Activated CD4-positive, alpha-beta memory T cell treated with anti-CD3 and anti-CD28 coated beads, Interleukin-2, amount 10 ng/mL, durations not matched to agents 7 days and 5 days (primary cell): ENCODE results near the gene WDR83. TPM values are rescaled to one million over a fixed set of nuclear protein-coding genes. Genes with fewer than 3 reads are reported as not detected.
"Not testable (repeated sequence)": the region's sequence is repeated elsewhere in the genome, so short reads cannot be mapped to it uniquely, and the experiment has no call there.

Source experiments
- CTCF ChIA-PET: fragments of 350-600 bp; sonication (Branson Sonifier 250); formaldehyde crosslinking; loops from one replicate; lab custom pipeline; 2021; ENCODE audit warnings: antibody characterized with exemption, inconsistent platforms; lab: Charles Lee
- POLR2A ChIA-PET: fragments of 350-600 bp; sonication (Branson Sonifier 250); formaldehyde crosslinking; loops from one replicate; lab custom pipeline; 2021; ENCODE audit warnings: antibody characterized with exemption; lab: Charles Lee
- DNase-seq: peaks from one replicate; pipeline ENCODE4 v3.0.0-alpha.2; 2020
- H3K27ac Mint-ChIP-seq: one replicate; pipeline ENCODE4 v1.8.0; 2021; ENCODE audit warnings: mild to moderate bottlenecking, mixed read lengths
- H3K27me3 Mint-ChIP-seq: one replicate; pipeline ENCODE4 v1.8.0; 2021; ENCODE audit warnings: mixed read lengths
- H3K36me3 Mint-ChIP-seq: one replicate; pipeline ENCODE4 v1.8.0; 2021; ENCODE audit warnings: low read depth, mixed read lengths
- H3K4me1 Mint-ChIP-seq: one replicate; pipeline ENCODE4 v1.8.0; 2021; ENCODE audit warnings: mixed read lengths
- H3K4me3 Mint-ChIP-seq: one replicate; pipeline ENCODE4 v1.8.0; 2021; ENCODE audit warnings: mild to moderate bottlenecking, mixed read lengths
- H3K9me3 Mint-ChIP-seq: one replicate; pipeline ENCODE4 v1.8.0; 2021; ENCODE audit warnings: mixed read lengths
- total RNA-seq, 2 experiments: library from RNA; stranded (reverse); gene quantifications; one replicate each; pipeline ENCODE4 v1.2.3, GENCODE V29; 2021

The WDR83 gene
- total RNA-seq, 2 experiments from 2014 or later: 16.9 to 21.3 TPM

DNA sequence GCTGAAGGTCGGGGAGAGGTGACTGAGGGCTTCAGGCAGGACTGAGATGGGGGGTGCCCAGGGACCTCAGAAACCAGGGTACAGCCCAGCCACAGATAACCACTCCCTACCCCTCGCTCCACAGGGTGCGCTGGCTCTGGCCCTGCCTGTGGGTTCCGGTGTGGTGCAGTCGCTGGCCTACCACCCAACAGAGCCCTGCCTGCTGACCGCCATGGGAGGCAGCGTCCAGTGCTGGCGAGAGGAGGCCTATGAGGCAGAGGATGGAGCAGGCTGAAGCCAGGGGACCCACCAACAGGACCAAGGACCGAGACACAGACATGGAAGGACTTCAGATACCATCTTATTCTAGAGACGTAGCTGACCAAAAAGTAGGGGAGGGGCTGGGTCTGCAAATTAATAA is 8.8 kb downstream of the WDR83 start:
- DNase-seq: no peak
- H3K27me3 Mint-ChIP-seq: no peaks in the 10 kb centered on the region
- H3K9me3 Mint-ChIP-seq: no peaks in the 10 kb centered on the region
- no peak overlapping the region for H3K27ac Mint-ChIP-seq
- CTCF ChIA-PET: interaction anchor here (1.4 to 2.1 kb wide), 4 partner anchors 85 to 120 kb away, joined by 5 to 6 read pairs (median 5); no protein-coding TSS in a partner anchor
- H3K4me1 Mint-ChIP-seq: peaks cover 32% of the 10 kb centered on the region
- H3K4me3 Mint-ChIP-seq: no peak overlapping the region
- peaks cover 60% of the 10 kb centered on the region for H3K36me3 Mint-ChIP-seq
- POLR2A ChIA-PET: no interaction called here

DNA sequence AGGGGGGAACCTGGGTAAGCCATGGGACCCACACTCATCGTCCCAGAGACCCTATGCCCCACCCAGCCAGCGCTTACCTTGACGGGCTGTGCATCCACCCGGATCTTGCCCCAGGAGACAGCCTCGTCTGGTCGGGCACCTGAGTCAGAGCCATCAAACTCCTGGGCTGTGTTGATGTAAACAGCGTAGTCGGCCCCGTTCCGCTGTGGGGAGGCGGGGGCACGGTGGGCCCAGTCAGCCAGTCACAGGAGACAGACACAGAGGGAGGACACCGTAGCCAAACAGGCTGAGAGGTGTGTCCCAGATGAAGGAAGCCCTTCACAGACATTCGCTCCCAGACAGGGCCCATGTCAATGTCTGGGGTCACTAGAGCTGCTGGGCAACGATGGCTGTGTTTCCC is 9.3 kb downstream of the WDR83 start:
- peaks cover 62% of the 10 kb centered on the region for H3K36me3 Mint-ChIP-seq
- DNase-seq: no peak
- ChIA-PET CTCF (interaction anchor here (0.8 to 2.1 kb wide), 8 partner anchors 45 to 171 kb away, joined by 3 to 6 read pairs (median 5); no protein-coding TSS in a partner anchor), POLR2A (interaction anchor here (1.3 to 1.4 kb wide), 2 partner anchors 20 to 124 kb away, joined by 4 to 10 read pairs; partner anchors contain the start of gene FBXW9)
- no peak overlapping the region for H3K4me3 Mint-ChIP-seq
- H3K27ac Mint-ChIP-seq: no peak overlapping the region
- no peaks in the 10 kb centered on the region for H3K27me3 Mint-ChIP-seq
- peaks cover 28% of the 10 kb centered on the region for H3K4me1 Mint-ChIP-seq
- no peaks in the 10 kb centered on the region for H3K9me3 Mint-ChIP-seq

DNA sequence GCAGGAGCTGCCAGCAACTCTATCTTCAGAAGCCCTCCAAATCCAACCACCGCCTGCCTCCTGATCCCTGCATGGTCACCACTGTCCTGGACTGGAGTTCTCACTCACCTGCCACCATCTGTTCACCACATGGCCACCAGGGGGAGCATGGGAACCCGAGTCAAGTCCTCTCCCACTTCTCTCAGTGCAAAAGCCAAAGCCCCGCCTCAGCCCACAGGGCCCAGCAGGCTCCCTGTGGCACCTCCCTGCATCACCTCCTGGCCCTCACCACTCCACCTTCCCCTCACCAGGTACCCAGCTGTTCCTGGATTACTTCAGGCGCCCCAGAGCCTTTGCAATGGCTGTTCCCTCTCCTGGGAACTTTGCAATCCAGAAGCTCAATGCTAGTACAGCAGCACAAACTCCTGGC is 9.8 kb downstream of the WDR83 start:
- no peak overlapping the region for H3K27ac Mint-ChIP-seq

DNA sequence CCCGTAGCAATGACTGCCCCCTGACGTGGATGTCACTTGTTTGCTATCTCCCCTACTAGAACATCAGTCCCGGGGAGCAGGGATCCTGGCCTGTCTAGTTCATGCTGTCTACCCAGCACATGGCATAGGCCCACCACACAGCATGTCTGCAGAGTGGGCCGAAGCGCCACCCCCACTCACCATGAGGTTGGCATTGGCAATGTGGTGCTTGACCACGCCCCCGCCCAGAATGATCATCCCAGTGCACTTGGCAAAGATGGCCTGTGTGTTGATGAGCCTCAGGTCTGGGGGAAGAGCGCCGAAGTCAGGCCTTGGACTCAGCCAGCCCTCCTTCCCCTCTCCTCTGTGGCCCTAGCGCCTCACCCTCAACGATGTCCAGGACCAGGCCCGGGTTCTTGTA is 10.3 kb downstream of the WDR83 start:
- peaks cover 63% of the 10 kb centered on the region for H3K36me3 Mint-ChIP-seq
- H3K9me3 Mint-ChIP-seq: no peaks in the 10 kb centered on the region
- no peaks in the 10 kb centered on the region for H3K27me3 Mint-ChIP-seq
- H3K27ac Mint-ChIP-seq: no peak overlapping the region
- peaks cover 30% of the 10 kb centered on the region for H3K4me1 Mint-ChIP-seq
- no peak overlapping the region for H3K4me3 Mint-ChIP-seq
- POLR2A ChIA-PET: interaction anchor here (1.3 to 1.4 kb wide), 2 partner anchors 19 to 125 kb away, joined by 4 to 10 read pairs; partner anchors contain the start of gene FBXW9
- DNase-seq: no peak
- CTCF ChIA-PET: interaction anchor here (0.8 to 1.8 kb wide), 9 partner anchors 11 to 170 kb away, joined by 3 to 12 read pairs (median 5); partner anchors contain the start of genes FBXW9, MAN2B1 and WDR83

More for the DNA sequence above, 9.8 kb downstream of the WDR83 start:
- no peaks in the 10 kb centered on the region for H3K27me3 Mint-ChIP-seq
- ChIA-PET POLR2A (interaction anchor here (1.3 to 1.4 kb wide), 2 partner anchors 20 to 124 kb away, joined by 4 to 10 read pairs; partner anchors contain the start of gene FBXW9), CTCF (interaction anchor here (0.8 to 2.1 kb wide), 10 partner anchors 20 to 171 kb away, joined by 3 to 12 read pairs (median 5); partner anchors contain the start of gene FBXW9)
- no peak overlapping the region for H3K4me3 Mint-ChIP-seq
- H3K9me3 Mint-ChIP-seq: no peaks in the 10 kb centered on the region
- peaks cover 32% of the 10 kb centered on the region for H3K4me1 Mint-ChIP-seq
- peaks cover 65% of the 10 kb centered on the region for H3K36me3 Mint-ChIP-seq
- peak; percentile 87 for DNase-seq

DNA sequence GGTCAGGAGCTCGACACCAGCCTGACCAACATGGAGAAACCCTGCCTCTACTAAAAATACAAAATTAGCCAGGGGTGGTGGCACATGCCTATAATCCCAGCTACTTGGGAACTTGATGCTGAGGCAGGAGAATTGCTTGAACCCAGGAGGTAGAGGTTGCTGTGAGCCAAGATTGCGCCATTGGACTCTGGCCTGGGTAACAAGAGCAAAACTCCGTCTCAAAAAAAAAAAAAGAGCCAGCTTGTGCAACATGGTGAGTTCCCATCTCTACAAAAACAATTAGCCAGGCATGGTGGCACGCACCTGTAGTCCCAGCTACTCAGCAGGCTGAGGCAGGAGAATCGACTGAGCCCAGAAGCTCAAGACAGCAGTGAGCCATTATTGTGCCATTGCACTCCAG is 11.4 kb downstream of the WDR83 start:
- ChIA-PET CTCF (interaction anchor here (0.6 to 1.8 kb wide), 7 partner anchors 9 to 1054 kb away, joined by 4 to 12 read pairs (median 5); partner anchors contain the start of genes FBXW9, GET3, MAN2B1 and TRIR), POLR2A (interaction anchor here (1.0 to 1.5 kb wide), 3 partner anchors 9 to 67 kb away, joined by 3 to 5 read pairs (median 4); partner anchors contain the start of genes ZNF490 and ZNF791)
- H3K36me3 Mint-ChIP-seq: peaks cover 57% of the 10 kb centered on the region
- not testable (repeated sequence) for DNase-seq, H3K27ac Mint-ChIP-seq, H3K27me3 Mint-ChIP-seq, H3K9me3 Mint-ChIP-seq, H3K4me3 Mint-ChIP-seq
- peaks cover 28% of the 10 kb centered on the region for H3K4me1 Mint-ChIP-seq

DNA sequence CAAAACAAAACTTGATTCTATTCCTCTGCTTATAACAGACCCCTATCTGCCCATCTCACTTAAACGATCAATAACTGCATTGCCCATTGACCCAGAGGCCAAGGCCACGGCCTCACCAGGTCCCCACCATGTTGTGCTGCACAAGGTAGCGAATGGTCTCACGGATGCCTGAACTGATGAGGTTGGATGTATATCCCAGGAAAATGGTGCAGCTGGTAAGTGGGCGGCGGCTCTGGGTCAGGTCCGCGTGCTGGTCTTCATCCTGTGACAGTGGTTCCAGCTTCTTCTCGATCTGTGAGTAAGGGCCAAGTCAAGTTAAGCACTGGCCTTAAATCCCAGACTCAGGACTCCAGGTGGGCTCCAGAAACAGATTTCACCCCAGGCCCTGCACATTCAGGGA is 13.4 kb downstream of the WDR83 start:
- POLR2A ChIA-PET: interaction anchor here (2.8 to 3.2 kb wide), 2 partner anchors 11 to 14 kb away, joined by 13 to 23 read pairs; partner anchors contain the start of genes MAN2B1 and WDR83

DNA sequence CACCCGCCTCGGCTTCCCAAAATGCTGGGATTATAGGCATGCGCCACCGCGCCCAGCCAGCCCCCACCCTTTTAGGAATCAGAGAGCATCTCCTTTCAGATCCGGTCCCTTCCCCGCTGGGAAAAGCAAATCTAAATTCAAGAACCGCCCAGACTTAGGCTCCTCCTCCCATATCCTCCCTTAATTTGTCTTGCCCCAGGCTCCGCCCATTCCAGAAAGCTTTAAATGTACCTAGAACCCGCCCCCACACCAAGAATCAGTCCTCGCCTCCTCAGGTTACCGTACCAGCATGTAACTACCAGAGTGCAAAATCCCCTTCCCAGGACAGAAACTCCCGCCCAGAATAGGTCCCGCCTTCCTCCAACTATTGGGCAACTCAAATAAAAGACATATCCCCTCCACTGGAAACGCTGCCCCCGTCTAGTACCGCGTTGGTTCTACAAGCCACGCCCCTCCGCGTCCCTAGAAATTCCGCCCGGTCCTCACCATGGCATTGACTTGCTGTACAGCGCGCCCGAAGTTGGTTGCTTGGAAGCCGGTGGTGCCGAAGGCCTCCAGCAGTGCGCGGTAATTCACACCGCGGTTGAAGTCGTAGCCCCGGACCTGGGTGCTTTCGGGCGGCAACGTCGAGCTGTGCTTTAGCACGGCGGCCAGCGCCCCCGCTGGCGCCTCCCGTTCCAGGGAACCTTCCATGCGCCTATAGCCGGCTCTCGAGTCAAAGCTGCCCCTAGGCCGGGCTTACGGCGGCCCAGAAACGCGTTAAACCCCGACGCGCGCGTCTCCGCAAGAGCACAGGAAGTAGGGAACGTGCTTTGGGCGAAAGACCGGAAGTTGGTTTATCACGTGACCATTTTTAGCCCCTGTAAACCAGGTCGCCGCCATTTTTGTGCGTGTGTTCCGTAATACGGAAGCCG is 14.7 kb downstream of the WDR83 start, which contains the start of gene DHPS:
Gene DHPS (minus strand): TSS at position 807 of the 914 bp plus-strand sequence. CDS start 114 bp downstream, at position 693.
- Mint-ChIP-seq H3K9me3 (no peaks in the 10 kb centered on the region), H3K4me3 (peak within 1 kb of the TSS; percentile 94), H3K36me3 (peaks cover 33% of the 10 kb centered on the region), H3K4me1 (peaks cover 28% of the 10 kb centered on the region), H3K27me3 (no peaks in the 10 kb centered on the region), H3K27ac (peak within 1 kb of the TSS; percentile 95)
- CTCF ChIA-PET: interaction anchor here (0.7 to 1.9 kb wide), 10 partner anchors 9 to 284 kb away, joined by 3 to 11 read pairs (median 4); partner anchors contain the start of genes FBXW9 and TNPO2
- DNase-seq: peak; percentile 94
- POLR2A ChIA-PET: interaction anchor here (0.6 to 3.2 kb wide), 21 partner anchors 9 to 186 kb away, joined by 3 to 23 read pairs (median 5); partner anchors contain the start of genes FBXW9, JUNB, MAN2B1 and TNPO2

More for the DNA sequence above, 13.4 kb downstream of the WDR83 start:
- no peak for DNase-seq
- CTCF ChIA-PET: interaction anchor here (1.2 kb wide), 1 partner anchor 116 kb away, joined by 4 read pairs; no protein-coding TSS in a partner anchor
- Mint-ChIP-seq H3K27me3 (no peaks in the 10 kb centered on the region), H3K27ac (no peak overlapping the region), H3K4me1 (peaks cover 29% of the 10 kb centered on the region), H3K9me3 (no peaks in the 10 kb centered on the region), H3K4me3 (peak overlapping the region; percentile 94), H3K36me3 (peaks cover 44% of the 10 kb centered on the region)

DNA sequence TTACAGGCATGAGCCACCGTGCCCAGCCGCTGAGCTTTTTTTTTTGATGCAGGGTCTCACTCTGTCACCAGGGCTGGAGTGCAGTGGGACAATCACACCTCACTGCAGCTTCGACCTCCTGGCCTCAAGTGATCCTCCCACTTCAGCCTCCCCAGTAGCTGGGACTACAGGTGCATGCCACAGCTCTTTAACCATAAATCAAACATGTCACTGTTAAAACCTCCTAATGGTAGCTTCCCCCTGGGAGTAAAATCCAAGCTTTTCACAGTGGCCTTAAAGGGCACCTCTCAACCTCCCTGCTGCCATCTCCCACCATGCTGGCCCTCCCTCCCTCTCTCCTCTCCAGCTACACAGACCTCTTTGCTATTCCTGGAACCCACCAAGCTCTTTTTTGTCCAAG is 19.2 kb downstream of the WDR83 start:
- Mint-ChIP-seq H3K9me3 (no peaks in the 10 kb centered on the region), H3K27me3 (no peaks in the 10 kb centered on the region), H3K4me1 (peaks cover 7% of the 10 kb centered on the region), H3K27ac (no peak overlapping the region), H3K36me3 (peaks cover 4% of the 10 kb centered on the region), H3K4me3 (no peak overlapping the region)
- ChIA-PET CTCF (no interaction called here), POLR2A (interaction anchor here (0.8 to 1.3 kb wide), 2 partner anchors 11 to 48 kb away, joined by 3 to 11 read pairs; partner anchors contain the start of genes FBXW9 and TRIR)
- DNase-seq: no peak

DNA sequence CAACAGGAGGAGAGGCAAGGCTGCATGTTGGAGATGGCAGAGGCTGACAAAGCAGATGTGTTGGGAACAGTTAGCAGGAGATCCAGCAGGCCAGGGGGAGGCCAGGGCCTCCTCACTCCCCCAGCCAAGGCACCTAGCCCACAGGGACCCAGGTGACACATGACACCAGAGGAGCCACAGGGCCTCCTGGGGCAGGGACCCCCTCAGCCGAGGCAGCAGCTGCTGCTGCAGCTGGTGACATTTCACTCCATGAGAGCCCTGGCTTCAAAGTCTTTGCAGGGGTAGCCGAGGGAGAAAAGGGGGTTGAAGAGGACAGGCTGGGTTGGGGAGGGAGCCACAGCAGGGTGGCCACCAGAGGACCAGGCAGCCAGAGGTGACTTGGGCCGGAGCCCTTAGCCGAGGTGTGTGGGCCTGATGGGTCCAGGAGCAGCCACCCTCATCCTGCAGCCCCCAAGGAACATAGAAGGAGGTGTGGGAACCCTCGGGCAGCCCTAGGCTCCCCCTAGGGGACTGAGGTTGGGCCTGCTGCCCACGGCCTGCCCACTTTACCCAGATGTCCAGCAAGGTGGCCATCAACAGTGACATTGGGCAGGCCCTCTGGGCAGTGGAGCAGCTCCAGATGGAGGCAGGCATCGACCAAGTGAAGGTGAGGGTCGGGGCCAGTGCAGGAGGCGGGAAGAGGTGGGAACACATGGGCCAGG is 21.0 kb downstream of the WDR83 start, which contains the start of gene GNG14:
Gene GNG14 (plus strand): TSS at position 503 of the 701 bp plus-strand sequence. CDS start 51 bp downstream, at position 554.
- DNase-seq: no peak
- ChIA-PET CTCF (no interaction called here), POLR2A (no interaction called here)
- Mint-ChIP-seq H3K27me3 (no peaks in the 10 kb centered on the region), H3K27ac (no peak within 1 kb of the TSS), H3K4me1 (peaks cover 1% of the 10 kb centered on the region), H3K9me3 (no peaks in the 10 kb centered on the region), H3K4me3 (no peak within 1 kb of the TSS), H3K36me3 (no peaks in the 10 kb centered on the region)

DNA sequence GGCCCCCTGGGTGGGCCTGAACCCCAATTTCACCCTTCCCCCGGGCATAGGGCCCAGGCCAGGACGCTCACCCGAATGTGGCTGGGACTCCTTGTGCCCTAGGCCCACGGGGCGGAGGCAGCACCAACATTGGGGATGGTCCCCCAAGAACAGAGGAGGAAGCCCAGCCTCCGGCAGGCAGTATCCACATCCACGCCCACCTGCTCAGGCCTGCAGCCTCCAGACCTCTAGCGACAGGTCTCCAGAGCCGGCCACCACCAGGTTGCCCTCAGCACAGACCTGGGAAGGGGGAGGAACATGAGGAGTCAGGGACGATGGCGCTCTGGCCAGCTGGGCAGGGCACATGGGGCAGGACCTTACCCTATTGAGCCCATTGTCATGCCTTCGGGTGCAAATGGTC is 22.4 kb downstream of the WDR83 start:
- Mint-ChIP-seq H3K4me1 (no peaks in the 10 kb centered on the region), H3K27ac (no peak overlapping the region), H3K27me3 (no peaks in the 10 kb centered on the region), H3K9me3 (no peaks in the 10 kb centered on the region), H3K36me3 (no peaks in the 10 kb centered on the region), H3K4me3 (no peak overlapping the region)
- DNase-seq: no peak
- ChIA-PET CTCF (no interaction called here), POLR2A (no interaction called here)

DNA sequence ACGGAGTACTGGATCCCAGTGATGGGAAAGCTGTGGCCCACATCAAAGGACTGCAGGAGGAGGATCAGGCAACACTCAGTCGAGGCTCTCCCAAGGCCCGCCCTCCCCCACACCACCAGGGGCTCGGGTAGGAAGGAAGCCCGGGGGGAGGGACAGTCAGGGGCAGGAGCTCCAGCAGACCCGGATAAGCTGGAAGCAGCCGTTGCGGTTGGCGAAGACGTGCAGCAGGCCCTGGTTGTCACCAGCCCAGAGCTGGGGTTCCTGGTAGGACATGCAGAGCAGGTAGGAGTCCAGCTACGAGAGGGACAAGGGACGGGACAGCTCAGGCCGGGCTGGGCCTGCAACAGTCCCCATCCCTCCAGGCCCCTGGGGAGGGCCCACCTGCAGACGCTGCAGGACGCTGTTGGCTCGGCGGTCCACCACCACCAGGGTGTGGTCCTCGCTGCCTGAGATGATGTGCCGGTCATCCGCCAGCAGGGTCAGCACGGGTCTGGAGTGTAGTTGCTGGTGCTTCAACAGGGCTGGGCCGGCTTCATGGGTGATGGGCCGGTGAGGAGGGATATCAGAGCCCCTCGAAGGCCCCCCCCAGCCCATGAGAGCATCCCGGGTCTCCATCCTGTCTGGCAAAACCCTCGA is 23.1 kb downstream of the WDR83 start:
- no peaks in the 10 kb centered on the region for H3K36me3 Mint-ChIP-seq
- no peak for DNase-seq
- no peak overlapping the region for H3K27ac Mint-ChIP-seq
- no peaks in the 10 kb centered on the region for H3K27me3 Mint-ChIP-seq
- no peak overlapping the region for H3K4me3 Mint-ChIP-seq
- POLR2A ChIA-PET: no interaction called here
- H3K4me1 Mint-ChIP-seq: peaks cover 3% of the 10 kb centered on the region
- H3K9me3 Mint-ChIP-seq: no peaks in the 10 kb centered on the region
- CTCF ChIA-PET: no interaction called here
